Measurements from ENCODE around the gene MEIS1. TPM values are rescaled to one million over a fixed set of nuclear protein-coding genes. Genes with fewer than 3 reads are reported as not detected.

MEIS1 gene
- total RNA-seq, 1 experiment from 2014 or later, result 4.1 TPM

GRCh38 chr2:66580166-66581049, 145.5 kb downstream of the MEIS1 start:
- Histone ChIP-seq H3K9me2 (replicated peaks; ENCODE audit: low read length) (no peaks in the 10 kb centered on the region), H3K9me3 (ENCODE audit: low read length) (no peaks in the 10 kb centered on the region), H3K27me3 (ENCODE audit: low read length) (peaks cover 79% of the 10 kb centered on the region), H3K4me3 (ENCODE audit: low read length) (no peak overlapping the region), H3K79me2 (ENCODE audit: low read length) (no peaks in the 10 kb centered on the region), H4K20me1 (ENCODE audit: low read length) (no peaks in the 10 kb centered on the region), H3K4me2 (ENCODE audit: low read length) (no peak overlapping the region), H3K9ac (ENCODE audit: low read length) (no peak overlapping the region), H3K4me1 (ENCODE audit: insufficient read depth, low read length) (peaks cover 17% of the 10 kb centered on the region), H3F3A (ENCODE audit: low read length, unreplicated experiment) (no peaks in the 10 kb centered on the region), H2AFZ (ENCODE audit: low read length) (no peak overlapping the region), H3K36me3 (ENCODE audit: low read depth, low read length) (no peaks in the 10 kb centered on the region), H3K27ac (ENCODE audit: low read length) (no peak overlapping the region)
- CTCF ChIA-PET, result interaction anchor here (0.6 kb wide), 1 partner anchor 1885 kb away, joined by 5 read pairs; no protein-coding TSS in a partner anchor
- POLR2A ChIA-PET (ENCODE audit: unreplicated experiment), result no interaction called here
- TF ChIP-seq CTCF (conservative IDR thresholded peaks at IDR 0.05; ENCODE audit: low read depth, low read length) (no peak), EZH2phosphoT487 (IDR thresholded peaks at IDR 0.05; ENCODE audit: borderline replicate concordance, low read length) (no peak), EZH2 (IDR thresholded peaks at IDR 0.05; ENCODE audit: low read length, unreplicated experiment) (no peak)
- ATAC-seq (no peak), DNase-seq (no peak)
- no TSS peak for BruUV-seq (replicated peaks)
- intact Hi-C loops (cut with micrococcal nuclease), result no loop called here

- Histone ChIP-seq H3K27ac (ENCODE audit: low read length) (no peak overlapping the region), H3K4me1 (ENCODE audit: insufficient read depth, low read length) (peaks cover 10% of the 10 kb centered on the region), H3K9me2 (replicated peaks; ENCODE audit: low read length) (no peaks in the 10 kb centered on the region), H4K20me1 (ENCODE audit: low read length) (no peaks in the 10 kb centered on the region), H3K27me3 (ENCODE audit: low read length) (peaks cover 76% of the 10 kb centered on the region), H3K36me3 (ENCODE audit: low read depth, low read length) (no peaks in the 10 kb centered on the region), H2AFZ (ENCODE audit: low read length) (no peak overlapping the region), H3K4me3 (ENCODE audit: low read length) (no peak overlapping the region), H3K79me2 (ENCODE audit: low read length) (no peaks in the 10 kb centered on the region), H3F3A (ENCODE audit: low read length, unreplicated experiment) (no peaks in the 10 kb centered on the region), H3K4me2 (ENCODE audit: low read length) (no peak overlapping the region), H3K9ac (ENCODE audit: low read length) (no peak overlapping the region), H3K9me3 (ENCODE audit: low read length) (no peaks in the 10 kb centered on the region)
- no peak for ATAC-seq
- CTCF ChIA-PET, result no interaction called here
- intact Hi-C loops (cut with micrococcal nuclease), result no loop called here
- TF ChIP-seq EZH2 (IDR thresholded peaks at IDR 0.05; ENCODE audit: low read length, unreplicated experiment) (no peak), EZH2phosphoT487 (IDR thresholded peaks at IDR 0.05; ENCODE audit: borderline replicate concordance, low read length) (no peak), CTCF (conservative IDR thresholded peaks at IDR 0.05; ENCODE audit: low read depth, low read length) (no peak)
- DNase-seq, result no peak
- POLR2A ChIA-PET (ENCODE audit: unreplicated experiment), result no interaction called here
- no TSS peak for BruUV-seq (replicated peaks)
These were observed 146.6 kb downstream of the MEIS1 start for GRCh38 chr2:66581339-66582103.
